H1 (cell line): Measurements from ENCODE around the gene SMARCB1. TPM values are rescaled to one million over a fixed set of nuclear protein-coding genes. Genes with fewer than 3 reads are reported as not detected.

Experiments used
- ASH2L ChIP-seq: fragments of 200-600, 300-600 bp; sonication (generic); IDR thresholded peaks from one replicate; pipeline ENCODE4 v1.7.1; 2017; ENCODE audit warnings: low read length
- BCL11A ChIP-seq, 2 experiments: IDR thresholded peaks; one replicate each; pipeline ENCODE4 v1.6.1; 2011; ENCODE audit warnings: low read depth in 2 of 2, low read length in 2 of 2, mild to moderate bottlenecking in 2 of 2
- CHD2 ChIP-seq: IDR thresholded peaks from 2 replicates; pipeline ENCODE4 v1.6.1; 2012; ENCODE audit warnings: low read length, improper control_type of control experiment
- EGR1 ChIP-seq: IDR thresholded peaks from 2 replicates; pipeline ENCODE4 v1.6.1; 2011; ENCODE audit warnings: low read depth, low read length, borderline replicate concordance
- GABPA ChIP-seq: IDR thresholded peaks from 2 replicates; pipeline ENCODE4 v1.6.1; 2011; ENCODE audit warnings: mild to moderate bottlenecking, low read length, moderate library complexity, borderline replicate concordance; ENCODE audit not compliant: insufficient read depth
- HDAC2 ChIP-seq, 2 experiments: fragments of 300-600 bp in 1 of 2; sonication (generic) in 1 of 2; IDR thresholded peaks; 2 replicates each; pipeline ENCODE4 v1.6.1; 2011 to 2012; ENCODE audit warnings: low read depth in 2 of 2, low read length in 2 of 2, mild to moderate bottlenecking in 2 of 2, moderate library complexity in 2 of 2, borderline replicate concordance in 1 of 2, inconsistent platforms in 1 of 2
- HDAC6 ChIP-seq: IDR thresholded peaks from one replicate; pipeline ENCODE4 v1.7.1; 2012; ENCODE audit warnings: low read depth, mild to moderate bottlenecking, inconsistent platforms, low read length, moderate library complexity
- MAFK ChIP-seq: IDR thresholded peaks from 2 replicates; pipeline ENCODE4 v1.6.1; 2012; ENCODE audit warnings: low read depth, mild to moderate bottlenecking, improper control_type of control experiment, low read length
- NRF1 ChIP-seq: IDR thresholded peaks from 2 replicates; pipeline ENCODE4 v1.6.1; 2011; ENCODE audit warnings: mild to moderate bottlenecking, low read depth, low read length, improper control_type of control experiment
- RFX5 ChIP-seq: IDR thresholded peaks from 2 replicates; pipeline ENCODE4 v1.6.1; 2011; ENCODE audit warnings: low read depth, low read length, improper control_type of control experiment, borderline replicate concordance
- RNF2 ChIP-seq: fragments of 200-900, 300-1000 bp; sonication (generic); IDR thresholded peaks from 2 replicates; pipeline ENCODE4 v1.7.1; 2016; ENCODE audit warnings: borderline replicate concordance, low read depth, mild to moderate bottlenecking, antibody characterized with exemption, low read length; ENCODE audit not compliant: poor library complexity, severe bottlenecking; ENCODE audit errors: missing control alignments
- SAP30 ChIP-seq: fragments of 300-600 bp; sonication (generic); IDR thresholded peaks from 2 replicates; pipeline ENCODE4 v1.7.1; 2012; ENCODE audit warnings: low read length, moderate library complexity, mild to moderate bottlenecking, inconsistent platforms; ENCODE audit not compliant: insufficient read depth, insufficient replicate concordance
- SP1 ChIP-seq: IDR thresholded peaks from 2 replicates; pipeline ENCODE4 v1.6.1; 2011; ENCODE audit warnings: low read depth, low read length
- SP2 ChIP-seq: IDR thresholded peaks from 2 replicates; pipeline ENCODE4 v1.6.1; 2012; ENCODE audit warnings: mild to moderate bottlenecking, low read length, inconsistent platforms
- TAF7 ChIP-seq: optimal IDR thresholded peaks from 2 replicates; pipeline ENCODE3; 2011; ENCODE audit warnings: low read depth, mild to moderate bottlenecking, inconsistent platforms, low read length, moderate library complexity, borderline replicate concordance
- TBP ChIP-seq: IDR thresholded peaks from 2 replicates; pipeline ENCODE4 v1.6.1; 2011; ENCODE audit warnings: low read depth, low read length, improper control_type of control experiment
- TEAD4 ChIP-seq: IDR thresholded peaks from 2 replicates; pipeline ENCODE4 v1.6.1; 2012; ENCODE audit warnings: low read depth, low read length, inconsistent platforms, mixed read lengths
- YY1 ChIP-seq: IDR thresholded peaks from 2 replicates; pipeline ENCODE4 v1.6.1; 2011; ENCODE audit warnings: low read depth, mild to moderate bottlenecking, low read length
- polyA plus RNA-seq, 7 experiments: library from polyadenylated mRNA; depleted of rRNA in 3 of 7; stranded (reverse) in 5 of 7; unstranded in 2 of 7; fragments of >200 nt in 5 of 7; fragments of 200-250 nt in 2 of 7; gene quantifications; 1 replicate in 5 of 7; 2 replicates in 1 of 7; 4 replicates in 1 of 7; pipeline versions ENCODE4 v1.2.1 to v1.2.3, GENCODE V29; 2011 to 2013; ENCODE audit warnings: missing spikeins in 2 of 7, mixed read lengths in 2 of 7
- total RNA-seq: library from RNA; stranded (reverse); fragmentation: NEBNext Ultra II Directional; extraction: Animal tissue kit (Norgen Biotek cat#: 25700); gene quantifications from 2 replicates; pipeline ENCODE4 v1.2.1, GENCODE V29; 2021
- TF ChIP-seq, protein P1 (sequence below): IDR thresholded peaks from 2 replicates; pipeline ENCODE4 v1.6.1; 2012; ENCODE audit warnings: inconsistent platforms

Gene SMARCB1
- total and polyA plus RNA-seq, 2 of the 8 experiments (the other 6 are each of a cell fraction or from before 2014, with no cell fraction given), result 116 to 145 TPM

DNA sequence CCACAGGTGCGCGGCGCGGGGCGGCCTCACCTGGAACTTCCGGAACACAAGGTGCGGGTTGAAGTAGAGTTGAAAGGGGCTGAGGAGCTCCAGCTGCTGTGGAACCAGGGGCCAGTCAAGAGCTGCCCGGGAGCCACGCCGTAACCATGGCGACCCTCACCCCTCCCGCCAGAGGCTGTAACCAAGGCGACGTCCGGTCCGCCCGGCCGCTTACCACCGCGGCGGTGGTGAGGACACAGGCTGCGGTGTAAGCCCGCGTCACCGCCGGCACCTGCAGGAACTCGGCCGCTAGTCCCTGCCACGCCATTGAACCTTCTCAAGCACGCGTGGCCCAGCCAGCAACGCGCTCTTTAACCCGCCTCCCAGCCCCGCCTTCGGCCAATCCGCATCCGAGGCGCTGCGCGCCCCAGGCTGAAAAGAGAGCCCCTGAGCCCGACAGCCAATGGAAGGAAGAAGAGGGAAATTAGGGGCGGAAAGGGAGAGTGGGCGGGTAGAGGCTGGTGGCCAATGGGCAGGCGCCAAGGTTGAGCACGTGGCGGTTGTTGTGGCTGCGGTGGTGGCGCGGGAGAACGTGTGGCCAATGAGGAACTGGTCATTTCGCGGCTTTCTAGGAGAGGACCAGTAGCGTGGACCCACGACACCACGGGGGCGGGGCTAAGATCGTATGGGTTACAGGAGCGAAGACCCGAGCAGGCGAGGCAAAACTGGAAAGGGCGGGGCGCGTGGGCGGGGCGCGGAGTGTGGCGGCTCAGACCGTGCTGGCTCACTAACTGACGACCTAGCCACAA, 52.1 kb downstream of the SMARCB1 start, which contains the start of gene DERL3 (continued):
- peak; percentile 95 for TF ChIP-seq SP1
- no peak; the same call in 1 of the 2 replicates for TF ChIP-seq RFX5
- TF ChIP-seq HDAC2 (IDR thresholded peaks at IDR 0.05; ENCODE audit: borderline replicate concordance in 1 of 2, low read depth in 2 of 2, low read length in 2 of 2), result peak in 1 of 2 experiments; percentile 93; a peak in 2 of 4 replicates
- TF ChIP-seq SP2, result peak; percentile 45; the same call in 1 of the 2 replicates
- TF ChIP-seq HDAC6, result no peak
- TF ChIP-seq TBP, result no peak
- peak; percentile 81 for TF ChIP-seq CHD2
- no peak for TF ChIP-seq MAFK
- TF ChIP-seq NRF1, result 0 out of 2 replicates have a peak, but pooled peaks have one; percentile 6
- TF ChIP-seq YY1, result no peak
- no peak for TF ChIP-seq TEAD4
- TF ChIP-seq EGR1, result peak; percentile 56; the same call in 1 of the 2 replicates
- no peak for TF ChIP-seq GABPA
- TF ChIP-seq, protein P1, sequence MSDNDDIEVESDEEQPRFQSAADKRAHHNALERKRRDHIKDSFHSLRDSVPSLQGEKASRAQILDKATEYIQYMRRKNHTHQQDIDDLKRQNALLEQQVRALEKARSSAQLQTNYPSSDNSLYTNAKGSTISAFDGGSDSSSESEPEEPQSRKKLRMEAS, result peak; percentile 99
- no peak for TF ChIP-seq SAP30
- no peak for TF ChIP-seq TAF7
- TF ChIP-seq BCL11A (IDR thresholded peaks at IDR 0.05; ENCODE audit: low read depth in 2 of 2, low read length in 2 of 2), result no peak
- no peak for TF ChIP-seq RNF2
- peak; percentile 63 for TF ChIP-seq ASH2L
